ENCODE measurements around the gene RTN4. TPM values are rescaled to one million over a fixed set of nuclear protein-coding genes. Genes with fewer than 3 reads are reported as not detected.

Gene RTN4
- total RNA-seq, 1 experiment from 2014 or later, result 200 TPM

DNA sequence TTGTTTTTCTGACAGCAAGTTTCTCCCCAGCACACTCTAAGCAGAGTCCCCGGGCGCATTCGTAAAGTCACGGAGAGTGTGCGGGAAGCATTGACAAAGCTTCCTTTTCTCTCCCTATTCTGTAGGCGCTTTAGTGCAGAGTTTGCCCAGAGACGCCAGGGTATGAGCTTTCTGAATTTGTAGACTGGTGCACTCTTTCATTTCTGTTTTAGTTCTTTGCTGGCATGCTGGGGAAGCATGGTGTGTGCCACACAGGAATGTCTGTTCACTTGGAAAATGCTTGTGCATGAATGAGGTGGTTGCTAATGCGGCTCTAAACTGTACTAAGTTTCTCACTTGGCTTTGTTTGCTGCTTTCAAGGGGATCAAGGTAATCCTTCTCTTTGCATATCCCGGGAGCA lies 102.6 kb downstream of the RTN4 start:
- TF ChIP-seq CTCF (conservative IDR thresholded peaks at IDR 0.05), result no peak
- Histone ChIP-seq H3K23me2 (ENCODE audit: insufficient read length, low read depth, low read length, poor library complexity, severe bottlenecking) (no peaks in the 10 kb centered on the region), H2AFZ (ENCODE audit: low read length) (no peak overlapping the region), H3K9ac (ENCODE audit: extremely low read depth, insufficient read length, low read length) (no peak overlapping the region), H2BK15ac (ENCODE audit: low read depth, low read length) (no peak overlapping the region), H3K4ac (ENCODE audit: low read depth, low read length) (no peak overlapping the region), H3T11ph (ENCODE audit: low read length) (no peak overlapping the region), H4K8ac (replicated peaks; ENCODE audit: insufficient read length, low read depth, low read length) (no peak overlapping the region), H2BK12ac (ENCODE audit: insufficient read length, low read depth, low read length) (no peak overlapping the region), H3K79me1 (ENCODE audit: insufficient read depth, low read depth, low read length, poor library complexity, severe bottlenecking) (no peaks in the 10 kb centered on the region), H3K79me2 (ENCODE audit: insufficient read depth, low read length) (no peaks in the 10 kb centered on the region), H3K27me3 (ENCODE audit: insufficient read depth, low read length) (no peaks in the 10 kb centered on the region; the same call in 1 of the 2 replicates), H3K23ac (ENCODE audit: insufficient read length, low read depth, low read length) (no peak overlapping the region), H2BK20ac (ENCODE audit: low read depth, low read length, poor library complexity, severe bottlenecking) (no peak overlapping the region), H3K9me3 (ENCODE audit: control insufficient read depth, low read depth, low read length) (no peaks in the 10 kb centered on the region), H4K20me1 (ENCODE audit: control insufficient read depth, insufficient read depth, insufficient read length) (no peaks in the 10 kb centered on the region), H3K27ac (ENCODE audit: insufficient read length, low read depth, low read length) (no peak overlapping the region), H2BK120ac (ENCODE audit: low read depth, low read length, poor library complexity, severe bottlenecking) (no peak overlapping the region), H3K4me1 (ENCODE audit: insufficient read depth, low read length) (no peaks in the 10 kb centered on the region), H3K56ac (ENCODE audit: insufficient read length, low read depth, low read length) (no peak overlapping the region), H4K91ac (ENCODE audit: insufficient read length, low read depth, low read length) (no peak overlapping the region), H4K5ac (ENCODE audit: insufficient read length, low read depth, low read length) (no peak overlapping the region), H2BK5ac (ENCODE audit: insufficient read length, low read length) (no peak overlapping the region), H3K4me2 (ENCODE audit: insufficient read depth, insufficient read length, low read length) (no peak overlapping the region), H3K14ac (ENCODE audit: insufficient read depth, low read length) (no peak overlapping the region), H2AK5ac (ENCODE audit: insufficient read length, low read length) (no peak overlapping the region), H3K18ac (ENCODE audit: insufficient read length, low read depth, low read length) (no peak overlapping the region)
- Mint-ChIP-seq H3K4me1 (peaks cover 12 to 14% of the 10 kb centered on the region in 2 experiments), H3K4me3 (no peak overlapping the region), H3K9me3 (peaks cover 4% of the 10 kb centered on the region in 2 experiments), H3K36me3 (ENCODE audit: insufficient read depth in 1 of 3, low read depth in 3 of 3) (peaks cover 3 to 4% (median 4%) of the 10 kb centered on the region in 3 experiments; a peak in 6 of 7 replicates), H3K27ac (no peak overlapping the region), H3K27me3 (ENCODE audit: low read depth) (peaks cover 2% of the 10 kb centered on the region)
- WGBS (ENCODE audit: extremely low coverage, insufficient read length, low lambda C conversion rate), result no CpG with 5 or more reads among the region's 9 CpGs
- no peak for DNase-seq

Measured in H9 (cell line).